Ovary (tissue), 9 donors: ENCODE data around the gene RABGAP1L. TPM values are rescaled to one million over a fixed set of nuclear protein-coding genes. Genes with fewer than 3 reads are reported as not detected.

Experiments used
- DNase-seq, 5 donors: peaks; one replicate each; pipeline ENCODE4 v3.0.0-alpha.2; 2019 to 2020
- H3K27ac ChIP-seq, 2 donors: fragments of 200-600 bp; one replicate each; pipeline versions ENCODE4 v1.5.1 to v1.8.0; 2019 to 2022
- H3K27me3 ChIP-seq: fragments of 200-600 bp; one replicate; pipeline ENCODE4 v1.8.0; 2022
- H3K36me3 ChIP-seq: fragments of 200-600 bp; sonication (generic); one replicate; pipeline ENCODE4 v1.5.1; 2019
- H3K4me1 ChIP-seq: one replicate; pipeline ENCODE4 v1.8.1; 2013; ENCODE audit warnings: mild to moderate bottlenecking, moderate library complexity; ENCODE audit not compliant: insufficient read depth
- H3K4me3 ChIP-seq: fragments of 200-600 bp; sonication (generic); one replicate; pipeline ENCODE4 v1.5.1; 2017
- H3K9me3 ChIP-seq, 2 donors: fragments of 200-600 bp in 1 of 2; sonication (generic) in 1 of 2; one replicate each; pipeline versions ENCODE4 v1.5.1 to v1.8.1; 2013 to 2019; ENCODE audit warnings: mild to moderate bottlenecking in 1 of 2, moderate library complexity in 1 of 2
- EP300 ChIP-seq: sonication (generic); formaldehyde crosslinking; IDR thresholded peaks from one replicate; pipeline ENCODE4 v1.6.1; 2017; ENCODE audit warnings: antibody characterized with exemption
- POLR2A ChIP-seq: fragments of 450-650 bp; IDR thresholded peaks from one replicate; pipeline ENCODE4 v1.6.1; 2017; ENCODE audit warnings: antibody characterized with exemption, mild to moderate bottlenecking, moderate library complexity
- WGBS, 3 donors: extraction: QIAGEN DNeasy Blood & Tissue Kit in 1 of 3; methylation state at CpG; one replicate each; pipeline versions ENCODE4 v1.1.5 to v1.1.7; 2013 to 2017; 5-methylcytosine and 5-hydroxymethylcytosine counted together
- intact Hi-C, 4 donors: fragments of 100-400 bp; cut with DNase I; formaldehyde crosslinking; loops; one replicate each; pipeline versions ENCODE4 v1.11.0 to v1.15.1; 2022 to 2023
- polyA plus RNA-seq, 2 donors: library from polyadenylated mRNA; stranded (reverse); fragments of 200-250 nt in 1 of 2; fragments of 350-450 nt in 1 of 2; fragmentation: Illumina TruSeq in 1 of 2; extraction: RNeasy Lipid Tissue Mini Kit (QIAGEN cat#74804) in 1 of 2; gene quantifications; one replicate each; pipeline ENCODE4 v1.2.3, GENCODE V29; 2013 to 2014
- total RNA-seq, 7 donors: library from RNA; depleted of rRNA in 2 of 7; stranded (reverse); fragments of >200 nt in 2 of 7; fragmentation: NEBNext Ultra II Directional in 3 of 7; extraction: Animal tissue kit (Norgen Biotek cat#: 25700) in 3 of 7; gene quantifications; one replicate each; pipeline versions ENCODE4 v1.1.0 to v1.2.4, GENCODE V29; 2016 to 2023
- TF ChIP-seq, protein P1 (sequence below), 3 donors: fragments of 450-650 bp in 2 of 3; fragments of 200-600 bp in 1 of 3; IDR thresholded peaks; one replicate each; pipeline versions ENCODE4 v1.5.1 to v1.8.0; 2016 to 2022; ENCODE audit warnings: antibody characterized with exemption in 3 of 3, mild to moderate bottlenecking in 1 of 3
- donor health status: DM: no; HTN: no; CAD: no; lungs with moderate emphysema.
- donor health status: DM: no; HTN: no; CAD: no.
- donor health status: Bipolar disorder and iron deficiency.
- donor health status: DM: yes; HTN: yes; CAD: no.
- donor health status: DM: no; HTN: no; CAD: no.
- donor health status: DM: yes; HTN: yes; CAD: no.

RABGAP1L gene
- total and polyA plus RNA-seq, 9 donors, result 17.1 to 56.5 (median 43.6) TPM

GRCh38 chr1:174999936-175000696 is 840.8 kb downstream of the RABGAP1L start, which contains the start of gene CACYBP:
Gene CACYBP (plus strand): TSS chr1:174999947. CDS start chr1:175000181, 234 bp downstream.
- no peaks in the 10 kb centered on the region for H3K9me3 ChIP-seq
- WGBS, 3 donors, result 0% methylated on average over 70 to 71 of the region's 71 CpGs
- H3K4me1 ChIP-seq, result peaks cover 8% of the 10 kb centered on the region
- H3K4me3 ChIP-seq, result peak within 1 kb of the TSS; percentile 97
- DNase-seq, result no peak
- no peaks in the 10 kb centered on the region for H3K36me3 ChIP-seq
- H3K27ac ChIP-seq, result peak within 1 kb of the TSS; percentile 88 to 99
- H3K27me3 ChIP-seq, result no peaks in the 10 kb centered on the region
- TF ChIP-seq, protein P1, sequence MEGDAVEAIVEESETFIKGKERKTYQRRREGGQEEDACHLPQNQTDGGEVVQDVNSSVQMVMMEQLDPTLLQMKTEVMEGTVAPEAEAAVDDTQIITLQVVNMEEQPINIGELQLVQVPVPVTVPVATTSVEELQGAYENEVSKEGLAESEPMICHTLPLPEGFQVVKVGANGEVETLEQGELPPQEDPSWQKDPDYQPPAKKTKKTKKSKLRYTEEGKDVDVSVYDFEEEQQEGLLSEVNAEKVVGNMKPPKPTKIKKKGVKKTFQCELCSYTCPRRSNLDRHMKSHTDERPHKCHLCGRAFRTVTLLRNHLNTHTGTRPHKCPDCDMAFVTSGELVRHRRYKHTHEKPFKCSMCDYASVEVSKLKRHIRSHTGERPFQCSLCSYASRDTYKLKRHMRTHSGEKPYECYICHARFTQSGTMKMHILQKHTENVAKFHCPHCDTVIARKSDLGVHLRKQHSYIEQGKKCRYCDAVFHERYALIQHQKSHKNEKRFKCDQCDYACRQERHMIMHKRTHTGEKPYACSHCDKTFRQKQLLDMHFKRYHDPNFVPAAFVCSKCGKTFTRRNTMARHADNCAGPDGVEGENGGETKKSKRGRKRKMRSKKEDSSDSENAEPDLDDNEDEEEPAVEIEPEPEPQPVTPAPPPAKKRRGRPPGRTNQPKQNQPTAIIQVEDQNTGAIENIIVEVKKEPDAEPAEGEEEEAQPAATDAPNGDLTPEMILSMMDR (IDR thresholded peaks at IDR 0.05), result peak in 1 of 3 donors; percentile 12
- TF ChIP-seq EP300, result no peak
- TF ChIP-seq POLR2A, result peak; percentile 7
- intact Hi-C loops, result loop anchor here in 1 of 4 donors (1.0 kb wide), 1 partner anchor 23 kb away; the partner anchor contains the start of gene MRPS14

DNA sequence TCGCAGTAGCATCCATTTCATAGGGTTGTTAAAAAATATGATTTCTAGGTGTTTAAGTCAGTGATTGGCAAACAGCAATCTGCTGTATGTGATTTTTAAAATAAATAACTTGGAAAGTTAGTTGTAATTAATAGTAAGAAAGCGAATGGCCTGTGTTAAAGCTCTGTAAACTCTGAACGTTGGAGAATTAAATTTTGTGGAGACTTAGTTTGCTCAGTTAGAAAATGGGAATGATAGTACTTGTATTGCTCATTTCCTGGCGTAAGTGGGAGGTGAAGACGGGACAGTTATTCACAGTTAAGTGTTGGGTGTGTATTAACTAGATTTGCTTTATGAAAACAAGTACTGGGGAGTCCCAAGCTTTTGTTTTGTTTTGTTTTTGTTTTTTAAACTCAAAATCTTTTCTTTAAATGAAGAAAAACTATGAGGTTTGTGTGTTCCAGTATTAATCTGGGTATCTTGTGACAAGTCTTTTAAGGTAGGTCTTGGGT is 841.4 kb downstream of the RABGAP1L start:
- peak overlapping the region; percentile 97 for H3K4me3 ChIP-seq
- 2 to 5% (median 4%) methylated on average over 5 of the region's 5 CpGs for WGBS, 3 donors
- TF ChIP-seq POLR2A (no peak), EP300 (no peak)
- TF ChIP-seq, protein P1 (IDR thresholded peaks at IDR 0.05), result no peak
- H3K27ac ChIP-seq, result peak overlapping the region; percentile 88 to 99
- no peaks in the 10 kb centered on the region for H3K36me3 ChIP-seq
- no peaks in the 10 kb centered on the region for H3K27me3 ChIP-seq
- H3K4me1 ChIP-seq, result peaks cover 8% of the 10 kb centered on the region
- no peak for DNase-seq
- intact Hi-C loops, result no loop called here
- H3K9me3 ChIP-seq, result no peaks in the 10 kb centered on the region

GRCh38 chr1:175002910-175003517 is 843.7 kb downstream of the RABGAP1L start:
- Histone ChIP-seq H3K27me3 (no peaks in the 10 kb centered on the region), H3K4me1 (peaks cover 8% of the 10 kb centered on the region), H3K9me3 (no peaks in the 10 kb centered on the region), H3K36me3 (no peaks in the 10 kb centered on the region), H3K27ac (no peak overlapping the region), H3K4me3 (no peak overlapping the region)
- intact Hi-C loops, result no loop called here
- DNase-seq, result no peak
- TF ChIP-seq, protein P1 (IDR thresholded peaks at IDR 0.05), result no peak
- TF ChIP-seq EP300 (no peak), POLR2A (no peak)
- WGBS, 3 donors, result 46 to 69% (median 52%) methylated on average over 17 of the region's 17 CpGs

GRCh38 chr1:175003521-175003920 is 844.2 kb downstream of the RABGAP1L start:
- H3K27ac ChIP-seq, result no peak overlapping the region
- H3K9me3 ChIP-seq, result no peaks in the 10 kb centered on the region
- peaks cover 7% of the 10 kb centered on the region for H3K4me1 ChIP-seq
- no peak overlapping the region for H3K4me3 ChIP-seq
- no peaks in the 10 kb centered on the region for H3K36me3 ChIP-seq
- DNase-seq, result no peak
- TF ChIP-seq POLR2A (no peak), EP300 (no peak)
- TF ChIP-seq, protein P1 (IDR thresholded peaks at IDR 0.05), result no peak
- no peaks in the 10 kb centered on the region for H3K27me3 ChIP-seq
- WGBS, 3 donors, result 28 to 53% (median 37%) methylated on average over 2 of the region's 2 CpGs
- intact Hi-C loops, result no loop called here
